Measurements from ENCODE around the gene FSHR. TPM values are rescaled to one million over a fixed set of nuclear protein-coding genes. Genes with fewer than 3 reads are reported as not detected.

FSHR gene
- total and polyA plus RNA-seq, 2 of the 8 experiments (the other 6 are each of a cell fraction or from before 2014, with no cell fraction given) = not detected

DNA sequence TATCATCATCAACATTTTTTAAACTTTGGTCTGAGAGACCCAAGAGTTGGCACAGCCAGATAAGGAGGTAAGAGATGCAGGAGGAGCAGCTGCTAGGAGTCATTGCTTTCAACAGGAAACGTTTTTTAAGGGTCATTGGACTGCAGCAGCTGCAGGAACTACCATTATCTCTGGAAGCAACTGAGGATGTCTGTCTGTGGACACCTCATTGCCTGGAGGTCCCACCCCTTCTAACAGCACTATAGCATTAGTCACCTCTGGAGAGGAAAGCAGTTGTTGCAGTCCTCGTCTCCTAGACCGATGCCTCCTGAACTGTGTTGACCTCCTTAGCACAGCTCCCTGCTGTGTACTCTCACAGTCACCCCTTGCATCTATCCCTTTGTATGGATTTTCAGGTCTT is 21.5 kb upstream of the FSHR start (continued):
- no peak for TF ChIP-seq TEAD4 (IDR thresholded peaks at IDR 0.05; ENCODE audit: low read depth, low read length)
- no peak for TF ChIP-seq POLR2AphosphoS5 (IDR thresholded peaks at IDR 0.05; ENCODE audit: low read depth, low read length)
